Measurements from ENCODE around the gene HPD. TPM values are rescaled to one million over a fixed set of nuclear protein-coding genes. Genes with fewer than 3 reads are reported as not detected.
"Not testable (repeated sequence)": the region's sequence is repeated elsewhere in the genome, so short reads cannot be mapped to it uniquely, and the experiment has no call there.

Gene HPD
- polyA plus RNA-seq, 1 donor = 2.6 TPM

DNA sequence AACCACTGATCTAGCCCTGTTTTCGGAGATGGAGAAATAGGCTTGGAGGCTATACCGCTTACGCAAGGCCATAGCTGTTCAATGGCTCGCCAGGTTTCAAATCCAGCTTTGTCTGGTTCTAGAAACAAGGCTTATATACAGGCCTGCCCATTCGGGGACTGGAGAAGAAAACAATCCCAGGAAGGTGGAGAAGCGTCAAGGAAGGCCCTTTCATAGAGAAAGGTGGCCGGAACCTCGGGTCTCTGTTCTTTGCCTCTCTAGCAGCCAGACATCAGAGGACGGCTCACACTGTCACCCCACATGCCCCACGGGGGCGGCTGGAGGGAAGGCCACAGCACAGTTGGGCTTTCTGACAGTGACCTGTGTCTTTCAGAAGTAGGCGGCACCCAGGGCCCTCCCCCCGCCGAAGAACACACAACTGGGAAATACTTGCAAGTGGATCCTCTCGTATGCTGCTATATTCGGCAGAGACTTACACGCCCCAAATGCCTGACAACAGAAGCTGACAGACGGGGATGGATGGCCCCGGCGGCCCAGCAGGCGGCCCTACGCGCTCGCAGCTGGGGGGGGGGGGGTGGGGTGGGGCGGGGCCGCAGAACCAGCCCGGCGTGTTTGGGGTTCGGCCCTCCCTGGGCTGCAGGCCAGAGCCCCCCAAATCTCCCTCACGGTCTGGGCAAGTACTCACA, 59.4 kb downstream of the HPD start:
- DNase-seq = no peak

DNA sequence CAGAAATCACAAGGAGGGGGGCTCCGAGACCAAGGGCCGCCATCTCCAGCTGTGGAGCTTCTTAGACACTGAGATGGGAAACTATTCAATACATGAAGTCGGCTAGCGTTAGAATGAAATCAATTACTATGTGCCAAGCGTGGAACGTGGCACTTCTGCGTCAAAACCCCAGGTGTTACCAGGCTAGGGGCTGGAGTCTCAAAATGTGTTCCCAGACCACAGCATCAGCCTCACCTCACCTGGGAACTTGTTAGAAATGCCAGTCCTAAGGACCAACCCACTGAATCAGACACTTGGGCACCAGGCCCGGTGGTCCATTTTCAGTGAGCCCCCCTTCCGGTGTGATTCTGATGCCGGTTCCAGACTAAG, 59.9 kb downstream of the HPD start:
- DNase-seq = no peak

DNA sequence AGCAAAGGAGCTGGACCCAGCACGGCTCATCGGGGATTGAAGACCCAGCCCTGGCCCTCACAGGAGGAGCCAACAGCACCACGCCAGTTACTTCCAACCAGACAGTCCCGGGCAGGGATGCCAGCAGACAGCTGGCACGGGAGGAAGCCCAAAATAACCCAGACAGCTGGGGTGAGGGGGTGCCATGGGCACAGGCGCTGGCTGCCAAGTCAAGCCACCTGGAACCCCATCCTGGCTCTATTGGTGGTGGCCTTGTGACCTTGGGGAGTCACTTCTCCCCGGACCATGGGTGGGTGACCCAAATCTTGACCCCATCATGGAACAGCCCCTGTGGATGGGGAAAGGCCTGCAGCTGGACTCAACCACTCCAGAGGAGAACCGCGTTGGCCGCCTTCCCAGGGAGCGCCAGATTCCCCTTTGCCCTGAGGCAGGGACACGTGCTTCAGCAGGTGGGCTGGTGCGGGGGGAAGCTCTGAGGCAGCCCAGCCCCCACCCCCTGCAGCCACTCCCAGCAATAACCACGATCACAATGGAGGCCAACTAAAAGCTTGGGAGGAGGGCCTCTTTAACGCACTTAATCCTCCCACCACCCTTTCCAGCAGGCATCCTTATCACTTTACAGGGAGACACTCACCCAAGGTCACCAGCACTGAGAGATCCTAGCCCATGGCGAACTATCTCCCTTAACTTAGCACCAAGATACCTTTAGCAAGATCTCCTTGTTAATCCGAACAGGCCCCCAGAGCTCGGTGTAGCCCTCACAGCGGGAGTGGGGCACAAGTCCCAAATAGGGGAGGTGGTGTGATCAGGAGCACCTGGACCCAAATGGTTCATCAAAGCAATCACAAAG, 60.5 kb downstream of the HPD start:
- DNase-seq = no peak

DNA sequence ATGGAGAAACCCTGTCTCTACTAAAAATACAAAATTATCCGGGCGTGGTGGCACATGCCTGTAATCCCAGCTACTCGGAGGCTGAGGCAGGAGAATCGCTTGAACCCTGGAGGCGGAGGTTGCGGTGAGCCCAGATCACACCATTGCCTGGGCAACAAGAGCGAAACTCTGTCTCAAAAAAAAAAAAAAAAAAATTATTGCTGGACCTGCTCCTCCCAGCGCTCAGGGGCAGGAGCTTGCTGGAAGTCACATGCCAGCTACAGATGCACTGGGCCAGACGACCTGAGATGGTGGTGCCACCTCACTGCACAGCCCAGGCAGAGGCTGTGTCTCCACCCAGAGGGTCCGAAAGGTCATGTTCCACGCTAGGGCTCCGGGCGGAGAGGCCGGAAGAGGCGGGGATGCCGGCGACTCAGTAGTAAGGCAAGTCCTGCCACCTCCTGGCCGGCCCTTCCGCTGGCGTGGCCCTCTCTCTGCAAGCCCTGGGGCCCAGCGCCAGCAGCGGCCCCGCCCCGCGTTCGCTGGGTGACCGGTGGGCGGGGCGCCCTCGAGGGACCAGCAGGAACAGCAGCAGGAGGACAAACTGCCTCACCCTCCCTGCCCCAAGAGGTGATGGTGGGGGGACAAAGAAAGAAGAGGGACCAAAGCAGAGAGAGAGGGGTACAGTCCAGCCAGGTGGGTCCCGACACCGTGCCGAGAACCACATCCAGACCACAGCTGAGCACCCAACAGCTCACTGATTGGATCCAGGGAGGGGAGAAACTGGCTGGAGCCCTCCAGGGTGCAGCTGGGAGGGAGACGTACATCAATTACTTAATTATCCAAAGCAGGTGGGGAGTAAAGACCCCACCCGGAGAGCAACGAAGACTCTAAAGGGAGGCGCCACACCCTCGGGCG, 61.6 kb downstream of the HPD start:
- DNase-seq = no peak

DNA sequence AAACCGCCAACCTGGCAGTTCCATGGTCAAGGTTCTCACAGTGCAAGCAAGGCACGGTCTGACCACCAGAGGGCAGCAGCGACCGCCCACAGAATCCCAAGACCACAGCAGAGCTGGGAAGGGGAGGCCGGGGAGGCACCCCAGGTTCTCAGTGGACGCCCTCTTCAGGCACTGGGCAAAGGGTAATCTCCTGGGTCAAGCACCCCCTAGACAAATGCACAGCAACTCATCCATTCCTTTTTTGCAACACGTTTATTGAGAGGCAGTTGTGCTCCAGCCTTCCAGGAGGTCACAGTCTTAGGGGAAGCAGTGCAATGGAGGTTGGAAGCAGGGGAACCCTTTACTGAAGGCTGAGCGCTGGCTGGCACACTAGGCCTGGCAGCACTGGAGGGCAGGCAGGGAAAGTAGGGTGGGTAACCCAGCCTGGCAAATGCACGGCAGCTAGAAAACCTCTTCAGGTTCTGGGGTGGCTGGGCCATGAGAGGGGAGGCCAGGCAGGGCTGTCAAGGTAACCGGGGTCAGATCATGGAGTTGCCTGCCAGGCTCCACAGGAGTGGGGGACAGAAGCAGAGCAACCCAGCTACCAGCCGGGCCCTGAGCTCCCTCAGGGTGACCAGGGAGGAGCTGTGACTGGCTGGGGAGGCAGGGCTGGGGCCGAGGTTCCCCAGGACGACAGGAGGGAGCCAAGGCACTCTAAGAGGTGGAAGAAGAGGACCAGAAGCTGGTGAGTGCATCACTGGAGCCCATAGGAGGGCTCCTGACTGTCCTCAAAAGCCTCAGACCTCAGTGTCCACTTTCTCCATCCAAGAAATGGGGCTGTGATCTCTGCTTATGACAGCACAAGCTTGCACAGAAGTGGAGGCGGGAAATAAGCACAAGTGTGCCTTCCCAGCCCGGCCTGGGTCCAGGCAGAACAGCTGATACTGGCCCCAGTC, 63.4 kb downstream of the HPD start:
- peak; percentile 88 for DNase-seq

GRCh38 chr12:121794534-121795033, 64.1 kb downstream of the HPD start:
- no peak for DNase-seq

DNA sequence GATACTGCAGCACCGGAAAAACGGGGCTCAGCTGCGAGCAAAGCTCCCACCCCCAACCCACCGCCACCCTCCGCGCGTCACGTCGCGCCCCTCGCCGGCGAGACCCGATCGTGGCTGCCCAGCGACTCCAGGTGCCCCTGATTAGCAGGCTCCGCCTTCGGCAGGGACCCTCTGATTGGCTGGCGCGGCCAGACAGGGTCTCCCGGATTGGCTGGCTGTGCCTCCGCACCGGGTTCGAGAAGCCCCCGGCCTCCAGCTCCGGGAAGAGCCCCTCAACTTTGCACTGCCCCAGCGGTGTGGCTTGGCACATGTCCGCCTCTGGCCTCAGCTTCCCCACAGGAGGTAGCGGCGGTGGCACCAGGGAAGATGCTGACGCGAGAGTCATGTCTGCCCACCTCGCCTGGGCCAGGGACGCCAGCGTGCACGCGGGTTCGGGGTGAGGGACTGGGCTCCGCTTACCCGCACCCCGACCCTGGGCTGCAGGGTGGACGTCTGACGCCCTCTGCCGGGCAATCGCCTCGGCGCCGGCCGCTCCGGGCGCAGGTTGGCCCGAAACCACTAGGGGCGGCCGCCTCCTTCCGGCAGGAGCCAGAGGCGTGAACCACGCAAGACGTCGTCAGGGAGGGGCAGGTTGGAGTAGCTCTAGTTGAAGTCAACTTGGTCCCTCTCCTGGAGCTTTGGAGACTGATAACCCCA, 64.7 kb downstream of the HPD start:
- DNase-seq = peak; percentile 85

DNA sequence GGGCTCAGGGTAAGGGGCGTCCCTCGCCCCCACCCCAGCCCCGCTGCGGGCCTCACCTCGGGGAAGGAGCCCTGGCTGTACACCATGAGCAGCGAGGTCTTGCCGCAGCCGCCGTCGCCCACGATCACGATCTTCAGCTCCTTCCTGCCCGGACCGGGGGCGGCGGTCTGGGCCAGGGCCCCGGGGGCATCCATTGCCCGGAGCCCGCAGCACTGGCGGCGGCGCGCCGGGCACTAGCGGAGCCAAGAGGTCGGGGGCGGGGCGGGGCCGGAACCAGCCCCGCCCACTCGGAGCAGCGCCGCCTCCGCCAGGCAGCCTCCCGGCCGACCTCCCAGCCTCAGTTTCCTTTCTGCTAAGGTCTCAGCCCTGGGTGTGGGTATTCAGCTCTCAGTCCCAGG, 65.2 kb downstream of the HPD start, which contains the start of gene RHOF:
TSS of gene RHOF (minus strand) at position 249 of the 398 bp plus-strand sequence. CDS start at position 194, 55 bp downstream.
- DNase-seq = no peak

GRCh38 chr12:121792607-121793439, 65.8 kb downstream of the HPD start:
- DNase-seq = no peak

GRCh38 chr12:121791671-121792551, 66.7 kb downstream of the HPD start:
- no peak for DNase-seq

DNA sequence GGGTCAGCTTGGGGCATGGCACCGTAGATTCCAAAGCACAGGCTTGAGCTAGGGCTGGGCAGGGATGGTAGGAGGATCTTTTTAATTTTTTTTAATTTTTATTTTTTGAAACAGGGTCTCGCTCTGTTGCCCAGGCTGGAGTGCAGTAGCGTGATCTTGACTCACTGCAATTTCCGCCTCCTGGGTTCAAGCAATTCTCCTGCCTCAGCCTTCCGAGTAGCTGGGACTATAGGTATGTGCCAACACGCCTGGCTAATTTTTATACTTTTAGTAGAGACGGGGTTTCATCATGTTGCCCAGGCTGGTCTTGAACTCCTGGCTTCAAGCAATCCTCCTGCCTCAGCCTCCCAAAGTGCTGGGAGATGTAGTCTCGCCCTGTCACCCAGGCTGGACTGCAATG, 67.9 kb downstream of the HPD start:
- not testable (repeated sequence) for DNase-seq

DNA sequence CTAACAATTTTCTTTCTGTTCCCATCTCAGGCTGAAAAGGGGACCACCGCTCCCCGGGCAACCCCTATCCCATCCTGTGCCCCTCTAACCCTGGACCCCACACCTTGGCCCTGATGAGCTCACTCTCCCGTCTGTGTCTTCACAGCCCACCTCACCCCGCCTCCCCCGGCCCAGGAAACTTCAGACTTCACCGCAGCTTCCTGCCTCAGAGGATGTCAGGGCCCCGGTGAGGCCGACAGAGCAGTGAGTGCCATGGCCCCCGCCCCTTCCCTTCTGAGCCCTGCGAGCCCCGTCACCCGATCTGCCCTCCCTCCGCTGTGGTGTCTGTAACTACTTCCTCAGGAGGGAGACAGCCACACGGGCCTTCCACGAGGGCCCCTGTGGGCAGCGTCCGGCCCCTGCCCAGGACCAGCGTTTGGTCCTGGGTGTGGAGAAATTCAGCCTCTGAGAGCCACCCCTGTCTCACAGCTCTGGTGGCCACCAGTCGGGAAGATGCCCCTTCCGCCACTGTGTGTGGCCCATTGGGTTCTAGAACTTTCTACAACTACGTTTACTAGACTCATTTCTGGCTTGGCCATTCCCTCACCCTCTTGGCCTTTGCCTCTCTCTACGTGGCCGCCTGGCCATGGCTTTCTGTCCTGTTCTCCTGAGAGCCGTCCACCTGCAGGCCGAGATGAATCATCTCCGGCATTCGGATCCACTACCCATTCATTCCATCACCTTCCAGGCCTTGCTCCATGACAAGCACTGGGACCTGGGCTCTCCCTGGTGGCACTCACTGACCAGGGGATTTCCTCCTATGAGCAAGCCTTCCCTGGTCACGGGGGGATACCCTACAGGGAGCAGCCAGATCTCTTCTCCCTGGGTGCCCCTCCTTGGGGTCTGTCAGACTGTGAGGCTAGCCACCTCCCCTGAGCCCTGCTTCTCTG, 68.6 kb downstream of the HPD start:
- DNase-seq = no peak

Other genes starting within 250 kb of the HPD start
- 10.3 TPM for gene ORAI1, start 232.3 kb downstream of the HPD start, polyA plus RNA-seq (ENCODE audit: insufficient read length)
- 2.0 TPM for gene MORN3, start 189.2 kb downstream of the HPD start, polyA plus RNA-seq (ENCODE audit: insufficient read length)
- 11.9 TPM for gene TMEM120B, start 146.1 kb downstream of the HPD start, polyA plus RNA-seq (ENCODE audit: insufficient read length)
- 15.9 TPM for gene RHOF, start 65.2 kb downstream of the HPD start, polyA plus RNA-seq (ENCODE audit: insufficient read length)
- gene SETD1B, start 54.9 kb downstream of the HPD start, polyA plus RNA-seq (ENCODE audit: insufficient read length) = 15.4 TPM
- 44.9 TPM for gene PSMD9, start 29.9 kb upstream of the HPD start, polyA plus RNA-seq (ENCODE audit: insufficient read length)
- 14.5 TPM for gene CFAP251, start 59.7 kb upstream of the HPD start, polyA plus RNA-seq (ENCODE audit: insufficient read length)
- 37.9 TPM for gene BCL7A, start 163.0 kb upstream of the HPD start, polyA plus RNA-seq (ENCODE audit: insufficient read length)
- 43.0 TPM for gene MLXIP, start 219.9 kb upstream of the HPD start, polyA plus RNA-seq (ENCODE audit: insufficient read length)